Measurements from ENCODE around the gene TCP11. TPM values are rescaled to one million over a fixed set of nuclear protein-coding genes. Genes with fewer than 3 reads are reported as not detected.

The TCP11 gene
- total RNA-seq, 1 experiment from 2014 or later = not detected

GRCh38 chr6:35093118-35093445 is 48.1 kb downstream of the TCP11 start:
- Histone ChIP-seq H4K8ac (replicated peaks; ENCODE audit: insufficient read length, low read depth, low read length) (no peak overlapping the region), H3K9me3 (ENCODE audit: control insufficient read depth, low read depth, low read length) (no peaks in the 10 kb centered on the region), H3K23me2 (ENCODE audit: insufficient read length, low read depth, low read length, poor library complexity, severe bottlenecking) (no peaks in the 10 kb centered on the region), H2BK5ac (ENCODE audit: insufficient read length, low read length) (no peak overlapping the region), H3K18ac (ENCODE audit: insufficient read length, low read depth, low read length) (no peak overlapping the region), H3K56ac (ENCODE audit: insufficient read length, low read depth, low read length) (no peak overlapping the region), H4K5ac (ENCODE audit: insufficient read length, low read depth, low read length) (no peak overlapping the region), H4K20me1 (ENCODE audit: control insufficient read depth, insufficient read depth, insufficient read length) (no peaks in the 10 kb centered on the region), H3K27me3 (ENCODE audit: insufficient read depth, low read length) (no peaks in the 10 kb centered on the region), H3T11ph (ENCODE audit: low read length) (no peak overlapping the region), H3K14ac (ENCODE audit: insufficient read depth, low read length) (no peak overlapping the region), H2AK5ac (ENCODE audit: insufficient read length, low read length) (no peak overlapping the region), H2BK20ac (ENCODE audit: low read depth, low read length, poor library complexity, severe bottlenecking) (no peak overlapping the region), H3K4me2 (ENCODE audit: insufficient read depth, insufficient read length, low read length) (no peak overlapping the region), H2AFZ (ENCODE audit: low read length) (no peak overlapping the region), H4K91ac (ENCODE audit: insufficient read length, low read depth, low read length) (no peak overlapping the region), H2BK12ac (ENCODE audit: insufficient read length, low read depth, low read length) (no peak overlapping the region), H3K79me2 (ENCODE audit: insufficient read depth, low read length) (no peaks in the 10 kb centered on the region), H3K4me1 (ENCODE audit: insufficient read depth, low read length) (peaks cover 8% of the 10 kb centered on the region; the same call in 1 of the 2 replicates), H3K79me1 (ENCODE audit: insufficient read depth, low read depth, low read length, poor library complexity, severe bottlenecking) (no peaks in the 10 kb centered on the region), H3K23ac (ENCODE audit: insufficient read length, low read depth, low read length) (no peak overlapping the region), H3K27ac (ENCODE audit: insufficient read length, low read depth, low read length) (no peak overlapping the region), H3K9ac (ENCODE audit: extremely low read depth, insufficient read length, low read length) (no peak overlapping the region), H3K4ac (ENCODE audit: low read depth, low read length) (no peak overlapping the region), H2BK15ac (ENCODE audit: low read depth, low read length) (no peak overlapping the region), H2BK120ac (ENCODE audit: low read depth, low read length, poor library complexity, severe bottlenecking) (no peak overlapping the region)
- H3K4me1 Mint-ChIP-seq = peaks cover 46 to 50% of the 10 kb centered on the region in 2 experiments
- no peaks in the 10 kb centered on the region for H3K27me3 Mint-ChIP-seq (ENCODE audit: low read depth)
- H3K36me3 Mint-ChIP-seq (ENCODE audit: insufficient read depth in 1 of 3, low read depth in 3 of 3) = peaks cover 4 to 15% (median 11%) of the 10 kb centered on the region in 3 experiments; a peak in 4 of 7 replicates
- DNase-seq = no peak
- TF ChIP-seq, protein P1, sequence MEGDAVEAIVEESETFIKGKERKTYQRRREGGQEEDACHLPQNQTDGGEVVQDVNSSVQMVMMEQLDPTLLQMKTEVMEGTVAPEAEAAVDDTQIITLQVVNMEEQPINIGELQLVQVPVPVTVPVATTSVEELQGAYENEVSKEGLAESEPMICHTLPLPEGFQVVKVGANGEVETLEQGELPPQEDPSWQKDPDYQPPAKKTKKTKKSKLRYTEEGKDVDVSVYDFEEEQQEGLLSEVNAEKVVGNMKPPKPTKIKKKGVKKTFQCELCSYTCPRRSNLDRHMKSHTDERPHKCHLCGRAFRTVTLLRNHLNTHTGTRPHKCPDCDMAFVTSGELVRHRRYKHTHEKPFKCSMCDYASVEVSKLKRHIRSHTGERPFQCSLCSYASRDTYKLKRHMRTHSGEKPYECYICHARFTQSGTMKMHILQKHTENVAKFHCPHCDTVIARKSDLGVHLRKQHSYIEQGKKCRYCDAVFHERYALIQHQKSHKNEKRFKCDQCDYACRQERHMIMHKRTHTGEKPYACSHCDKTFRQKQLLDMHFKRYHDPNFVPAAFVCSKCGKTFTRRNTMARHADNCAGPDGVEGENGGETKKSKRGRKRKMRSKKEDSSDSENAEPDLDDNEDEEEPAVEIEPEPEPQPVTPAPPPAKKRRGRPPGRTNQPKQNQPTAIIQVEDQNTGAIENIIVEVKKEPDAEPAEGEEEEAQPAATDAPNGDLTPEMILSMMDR (conservative IDR thresholded peaks at IDR 0.05) = no peak
- H3K27ac Mint-ChIP-seq = no peak overlapping the region; a peak in 1 of 7 replicates
- WGBS (ENCODE audit: extremely low coverage, insufficient read length, low lambda C conversion rate) = no CpG with 5 or more reads among the region's 5 CpGs
- H3K4me3 Mint-ChIP-seq = no peak overlapping the region
- no peaks in the 10 kb centered on the region for H3K9me3 Mint-ChIP-seq
